ENCODE results near the gene NPIPA2.
"Not testable (repeated sequence)": the region's sequence is repeated elsewhere in the genome, so short reads cannot be mapped to it uniquely, and the experiment has no call there.

NPIPA2 gene

DNA sequence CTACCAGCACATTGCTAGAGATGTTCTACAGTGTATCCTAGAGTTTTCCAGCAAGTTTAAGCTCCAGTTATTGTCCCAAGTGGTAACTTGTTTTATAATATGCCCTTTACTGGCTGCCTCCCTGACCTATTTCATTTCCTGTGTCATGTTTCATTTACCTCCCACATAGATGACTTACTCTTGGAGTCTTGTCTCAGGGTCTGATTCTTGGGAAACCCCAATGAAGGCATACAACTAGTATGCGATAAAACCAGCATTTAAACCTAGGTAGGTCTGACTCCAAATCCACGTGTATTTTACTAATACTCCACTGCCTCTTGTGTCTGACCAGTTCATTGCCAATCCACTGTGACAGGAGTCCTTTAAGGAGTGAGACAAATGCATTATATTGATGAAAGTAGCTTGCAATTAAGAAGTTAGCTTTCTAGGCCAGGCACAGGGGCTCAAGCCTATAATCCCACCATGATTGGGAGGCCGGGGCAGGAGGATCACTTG, 64.9 kb downstream of the NPIPA2 start:
- POLR2A ChIA-PET: not testable (repeated sequence)

GRCh38 chr16:14813890-14814289, 71.6 kb downstream of the NPIPA2 start:
- DNase-seq (ENCODE audit: extremely low spot score); POLR2A ChIA-PET; CTCF ChIA-PET: not testable (repeated sequence)

More for the DNA sequence above, 64.9 kb downstream of the NPIPA2 start:
- DNase-seq (ENCODE audit: extremely low spot score); CTCF ChIA-PET: not testable (repeated sequence)
